Stomach (tissue), 4 donors: ENCODE measurements around the gene CELSR1.

Experiments
- POLR2A ChIP-seq, 4 donors: fragments of 450-650 bp; IDR thresholded peaks; one replicate each; pipeline ENCODE4 v1.6.1; 2016; ENCODE audit warnings: antibody characterized with exemption in 4 of 4, control low read depth in 2 of 4, mild to moderate bottlenecking in 1 of 4, moderate library complexity in 1 of 4
- POLR2AphosphoS5 ChIP-seq, 3 donors: sonication (generic); formaldehyde crosslinking; IDR thresholded peaks; one replicate each; pipeline ENCODE4 v1.6.1; 2016; ENCODE audit warnings: antibody characterized with exemption in 3 of 3
- TF ChIP-seq, protein P1 (sequence below), 7 experiments: fragments of 450-650 bp in 4 of 7; fragments of 200-600 bp in 3 of 7; sonication (generic) in 3 of 7; IDR thresholded peaks; one replicate each; pipeline ENCODE4 v1.5.1; 2016 to 2019; ENCODE audit warnings: antibody characterized with exemption in 7 of 7, control low read depth in 2 of 7, mild to moderate bottlenecking in 1 of 7

DNA sequence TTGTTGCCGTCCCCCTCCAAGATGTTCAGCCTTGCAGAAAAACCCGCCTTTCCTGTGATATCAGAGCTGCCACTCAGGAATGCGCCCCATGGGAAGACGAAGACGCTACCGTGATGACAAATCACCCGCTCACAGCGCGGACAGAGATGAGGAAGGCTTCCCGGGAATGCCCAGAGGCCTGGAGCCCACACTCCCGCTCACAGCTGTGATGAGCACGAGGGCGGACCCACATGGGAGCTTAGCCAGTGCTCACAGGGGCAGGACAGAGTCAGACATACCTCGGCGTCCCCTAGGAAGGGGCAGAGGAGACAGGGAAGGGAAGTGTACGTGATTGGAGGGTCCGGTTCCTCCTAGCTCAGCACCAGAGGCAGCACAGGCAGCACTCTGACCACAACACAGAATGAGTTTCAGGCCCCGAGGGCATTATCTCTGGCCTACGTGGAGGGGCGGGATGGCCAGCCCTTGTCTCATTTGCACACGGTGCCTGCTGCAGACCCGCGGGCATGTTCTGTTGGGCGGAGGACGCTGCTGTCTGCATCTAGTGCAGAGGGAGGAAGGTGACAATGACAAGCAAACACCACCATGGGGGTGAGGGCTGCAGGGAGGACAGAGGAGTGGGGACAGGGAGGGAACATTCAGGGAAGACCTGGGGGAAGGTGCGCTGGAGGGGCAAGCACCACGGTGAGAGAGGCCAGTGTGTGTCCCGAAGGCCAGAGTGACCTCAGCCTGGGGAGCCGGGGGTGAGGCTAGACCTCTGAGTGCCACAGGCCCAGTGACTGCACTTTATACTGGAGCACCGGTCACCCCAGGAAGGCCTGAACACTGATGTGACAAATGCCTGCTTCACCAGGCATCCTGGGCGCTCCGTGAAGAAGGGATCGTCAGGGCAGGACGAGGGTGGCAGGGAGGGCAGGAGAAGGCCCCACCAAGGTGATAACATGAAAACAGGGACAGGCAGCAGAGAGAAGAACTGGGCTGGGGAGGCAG is 79.6 kb downstream of the CELSR1 start:
- TF ChIP-seq POLR2AphosphoS5 (IDR thresholded peaks at IDR 0.05) (no peak), POLR2A (IDR thresholded peaks at IDR 0.05) (no peak)
- TF ChIP-seq, protein P1, sequence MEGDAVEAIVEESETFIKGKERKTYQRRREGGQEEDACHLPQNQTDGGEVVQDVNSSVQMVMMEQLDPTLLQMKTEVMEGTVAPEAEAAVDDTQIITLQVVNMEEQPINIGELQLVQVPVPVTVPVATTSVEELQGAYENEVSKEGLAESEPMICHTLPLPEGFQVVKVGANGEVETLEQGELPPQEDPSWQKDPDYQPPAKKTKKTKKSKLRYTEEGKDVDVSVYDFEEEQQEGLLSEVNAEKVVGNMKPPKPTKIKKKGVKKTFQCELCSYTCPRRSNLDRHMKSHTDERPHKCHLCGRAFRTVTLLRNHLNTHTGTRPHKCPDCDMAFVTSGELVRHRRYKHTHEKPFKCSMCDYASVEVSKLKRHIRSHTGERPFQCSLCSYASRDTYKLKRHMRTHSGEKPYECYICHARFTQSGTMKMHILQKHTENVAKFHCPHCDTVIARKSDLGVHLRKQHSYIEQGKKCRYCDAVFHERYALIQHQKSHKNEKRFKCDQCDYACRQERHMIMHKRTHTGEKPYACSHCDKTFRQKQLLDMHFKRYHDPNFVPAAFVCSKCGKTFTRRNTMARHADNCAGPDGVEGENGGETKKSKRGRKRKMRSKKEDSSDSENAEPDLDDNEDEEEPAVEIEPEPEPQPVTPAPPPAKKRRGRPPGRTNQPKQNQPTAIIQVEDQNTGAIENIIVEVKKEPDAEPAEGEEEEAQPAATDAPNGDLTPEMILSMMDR (IDR thresholded peaks at IDR 0.05) = no peak
